ENCODE measurements around the gene VILL. TPM values are rescaled to one million over a fixed set of nuclear protein-coding genes. Genes with fewer than 3 reads are reported as not detected.
"Not testable (repeated sequence)": the region's sequence is repeated elsewhere in the genome, so short reads cannot be mapped to it uniquely, and the experiment has no call there.

Gene VILL
- total and polyA plus RNA-seq, 4 donors, result 0.88 to 3.5 (median 1.6) TPM

DNA sequence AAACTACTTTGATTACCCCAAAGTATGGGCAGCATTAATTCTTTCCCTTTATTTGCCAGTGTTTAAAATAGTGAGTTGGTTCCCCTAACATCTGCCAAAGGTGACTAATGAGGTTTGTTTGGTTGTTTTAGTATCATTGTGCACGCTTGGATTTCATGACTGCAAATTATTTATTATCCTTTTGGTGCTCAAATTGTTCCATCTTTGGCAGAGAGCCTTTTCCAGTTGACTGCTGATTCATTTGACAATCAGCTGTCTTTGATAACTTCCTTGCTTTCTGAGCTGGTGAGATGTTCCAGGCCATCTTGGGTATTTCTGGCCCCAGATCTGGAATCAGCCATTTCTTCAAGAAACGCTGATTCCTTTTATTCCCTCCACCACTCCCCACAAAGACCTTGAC, 57.3 kb downstream of the VILL start (continued):
- TF ChIP-seq CTCF (IDR thresholded peaks at IDR 0.05; ENCODE audit: low read depth, low read length, missing input control), result no peak

DNA sequence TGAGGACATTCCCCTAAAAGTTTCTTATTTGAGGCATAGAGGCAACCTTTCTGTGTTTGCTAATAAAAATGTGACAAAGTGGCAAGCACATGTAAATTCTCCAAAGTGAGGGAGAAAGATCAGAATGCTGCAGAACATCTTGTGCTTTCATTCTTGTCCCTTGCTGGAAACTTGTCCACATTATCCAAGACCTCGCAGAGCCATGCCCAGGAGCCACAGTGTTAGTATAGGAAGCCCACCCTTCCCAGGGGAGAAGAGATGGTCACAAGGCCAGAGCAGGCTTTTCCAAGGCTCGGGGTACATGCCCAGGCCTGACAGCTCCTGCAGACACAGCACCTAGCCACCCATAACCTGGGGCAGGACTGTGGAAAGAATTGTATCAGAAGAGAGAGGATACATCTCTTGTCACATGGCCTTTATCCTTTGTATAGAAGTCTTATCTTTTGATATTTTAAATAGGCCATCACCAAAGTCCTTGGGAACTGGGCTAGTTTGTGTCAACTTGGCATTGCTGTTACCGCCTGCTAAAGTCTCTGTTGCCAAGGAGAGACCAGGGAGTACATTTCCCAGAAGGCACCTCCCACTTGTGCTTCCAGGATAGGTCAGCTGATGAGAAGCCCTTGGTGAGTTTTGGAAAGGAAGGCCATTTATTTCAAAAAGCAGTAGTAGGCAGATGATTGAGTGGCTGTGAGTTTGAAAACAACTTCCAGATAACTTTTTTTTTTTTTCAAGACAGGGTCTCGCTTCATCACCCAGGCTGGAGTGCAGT, 59.0 kb downstream of the VILL start:
- H3K4me3 ChIP-seq (ENCODE audit: low read depth in 1 of 3, low read length in 3 of 3), result no peak overlapping the region
- no peak overlapping the region for H3K9ac ChIP-seq (ENCODE audit: low read depth in 1 of 2, low read length in 2 of 2)
- H3K36me3 ChIP-seq (ENCODE audit: control insufficient read depth in 4 of 4, insufficient read depth in 3 of 4, low read depth in 1 of 4, low read length in 3 of 4), result no peaks in the 10 kb centered on the region
- H3K27ac ChIP-seq (ENCODE audit: low read depth in 1 of 2, low read length in 2 of 2), result no peak overlapping the region
- no peaks in the 10 kb centered on the region for H3K27me3 ChIP-seq (ENCODE audit: control insufficient read depth in 4 of 4, insufficient read depth in 4 of 4, low read length in 3 of 4)
- H3K4me1 ChIP-seq (ENCODE audit: control insufficient read depth in 4 of 4, insufficient read depth in 4 of 4, low read length in 3 of 4), result no peaks in the 10 kb centered on the region
- DNase-seq (ENCODE audit: low spot score), result no peak
- H3K9me3 ChIP-seq (ENCODE audit: control insufficient read depth in 4 of 4, low read length in 3 of 4), result no peaks in the 10 kb centered on the region
- WGBS, result 94% methylated on average over 4 of the region's 4 CpGs
- no peak for TF ChIP-seq RAD21 (IDR thresholded peaks at IDR 0.05)

DNA sequence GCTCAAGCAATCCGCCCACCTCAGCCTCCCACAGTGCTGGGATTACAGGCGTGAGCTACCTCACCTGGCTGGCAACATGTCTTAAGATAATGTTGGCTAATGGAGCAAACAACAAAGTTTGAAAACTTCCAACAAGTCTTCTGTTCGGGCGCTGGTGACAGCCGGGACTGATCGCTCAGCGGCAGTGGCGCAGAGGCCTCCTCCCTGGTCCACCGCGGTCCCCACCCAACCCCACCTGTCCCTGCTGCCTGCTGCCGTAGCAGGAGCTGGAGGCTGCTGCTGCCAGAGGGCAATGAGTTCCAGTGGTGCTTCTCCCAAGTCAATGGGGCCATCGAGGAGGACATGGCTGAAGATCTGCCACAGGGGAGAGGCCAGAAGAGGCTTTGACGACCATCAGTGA, 60.5 kb downstream of the VILL start:
- no peaks in the 10 kb centered on the region for H3K36me3 ChIP-seq (ENCODE audit: control insufficient read depth in 4 of 4, insufficient read depth in 3 of 4, low read depth in 1 of 4, low read length in 3 of 4)
- H3K9me3 ChIP-seq (ENCODE audit: control insufficient read depth in 4 of 4, low read length in 3 of 4), result no peaks in the 10 kb centered on the region
- no peak for DNase-seq (ENCODE audit: low spot score)
- H3K4me1 ChIP-seq (ENCODE audit: control insufficient read depth in 4 of 4, insufficient read depth in 4 of 4, low read length in 3 of 4), result no peaks in the 10 kb centered on the region
- no peak overlapping the region for H3K4me3 ChIP-seq (ENCODE audit: low read depth in 1 of 3, low read length in 3 of 3)
- H3K9ac ChIP-seq (ENCODE audit: low read depth in 1 of 2, low read length in 2 of 2), result no peak overlapping the region
- H3K27me3 ChIP-seq (ENCODE audit: control insufficient read depth in 4 of 4, insufficient read depth in 4 of 4, low read length in 3 of 4), result no peaks in the 10 kb centered on the region
- WGBS, result 88% methylated on average over 13 of the region's 13 CpGs
- TF ChIP-seq, protein P1, sequence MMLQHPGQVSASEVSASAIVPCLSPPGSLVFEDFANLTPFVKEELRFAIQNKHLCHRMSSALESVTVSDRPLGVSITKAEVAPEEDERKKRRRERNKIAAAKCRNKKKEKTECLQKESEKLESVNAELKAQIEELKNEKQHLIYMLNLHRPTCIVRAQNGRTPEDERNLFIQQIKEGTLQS (IDR thresholded peaks at IDR 0.05), result no peak
- no peak for TF ChIP-seq EGR1 (IDR thresholded peaks at IDR 0.05; ENCODE audit: low read depth in 2 of 2)
- TF ChIP-seq NR2F2 (IDR thresholded peaks at IDR 0.05), result no peak
- no peak for TF ChIP-seq MAX (IDR thresholded peaks at IDR 0.05)
- no peak for TF ChIP-seq ZBTB33 (IDR thresholded peaks at IDR 0.05)
- no peak for TF ChIP-seq CTCF (IDR thresholded peaks at IDR 0.05; ENCODE audit: low read depth, low read length, missing input control)
- TF ChIP-seq HNF4G (IDR thresholded peaks at IDR 0.05), result no peak
- no peak for TF ChIP-seq SP1 (IDR thresholded peaks at IDR 0.05)
- H3K27ac ChIP-seq (ENCODE audit: low read depth in 1 of 2, low read length in 2 of 2), result no peak overlapping the region

DNA sequence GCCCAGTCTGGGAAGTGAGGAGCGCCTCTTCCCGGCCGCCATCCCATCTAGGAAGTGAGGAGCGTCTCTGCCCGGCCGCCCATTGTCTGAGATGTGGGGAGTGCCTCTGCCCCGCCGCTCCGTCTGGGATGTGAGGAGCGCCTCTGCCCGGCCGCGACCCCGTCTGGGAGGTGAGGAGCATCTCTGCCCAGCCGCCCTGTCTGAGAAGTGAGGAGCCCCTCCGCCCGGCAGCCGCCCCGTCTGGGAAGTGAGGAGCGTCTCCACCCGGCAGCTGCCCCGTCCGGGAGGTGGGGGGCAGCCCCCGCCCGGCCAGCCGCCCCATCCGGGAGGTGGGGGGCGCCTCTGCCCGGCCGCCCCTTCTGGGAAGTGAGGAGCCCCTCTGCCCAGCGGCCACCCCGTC, 62.7 kb downstream of the VILL start:
- H3K36me3 ChIP-seq (ENCODE audit: control insufficient read depth in 4 of 4, insufficient read depth in 3 of 4, low read depth in 1 of 4, low read length in 3 of 4); H3K4me3 ChIP-seq (ENCODE audit: low read depth in 1 of 3, low read length in 3 of 3); H3K27ac ChIP-seq (ENCODE audit: low read depth in 1 of 2, low read length in 2 of 2); H3K27me3 ChIP-seq (ENCODE audit: control insufficient read depth in 4 of 4, insufficient read depth in 4 of 4, low read length in 3 of 4); H3K9ac ChIP-seq (ENCODE audit: low read depth in 1 of 2, low read length in 2 of 2); H3K4me1 ChIP-seq (ENCODE audit: control insufficient read depth in 4 of 4, insufficient read depth in 4 of 4, low read length in 3 of 4); H3K9me3 ChIP-seq (ENCODE audit: control insufficient read depth in 4 of 4, low read length in 3 of 4); DNase-seq (ENCODE audit: low spot score): not testable (repeated sequence)
- 93% methylated on average over 30 of the region's 32 CpGs for WGBS

DNA sequence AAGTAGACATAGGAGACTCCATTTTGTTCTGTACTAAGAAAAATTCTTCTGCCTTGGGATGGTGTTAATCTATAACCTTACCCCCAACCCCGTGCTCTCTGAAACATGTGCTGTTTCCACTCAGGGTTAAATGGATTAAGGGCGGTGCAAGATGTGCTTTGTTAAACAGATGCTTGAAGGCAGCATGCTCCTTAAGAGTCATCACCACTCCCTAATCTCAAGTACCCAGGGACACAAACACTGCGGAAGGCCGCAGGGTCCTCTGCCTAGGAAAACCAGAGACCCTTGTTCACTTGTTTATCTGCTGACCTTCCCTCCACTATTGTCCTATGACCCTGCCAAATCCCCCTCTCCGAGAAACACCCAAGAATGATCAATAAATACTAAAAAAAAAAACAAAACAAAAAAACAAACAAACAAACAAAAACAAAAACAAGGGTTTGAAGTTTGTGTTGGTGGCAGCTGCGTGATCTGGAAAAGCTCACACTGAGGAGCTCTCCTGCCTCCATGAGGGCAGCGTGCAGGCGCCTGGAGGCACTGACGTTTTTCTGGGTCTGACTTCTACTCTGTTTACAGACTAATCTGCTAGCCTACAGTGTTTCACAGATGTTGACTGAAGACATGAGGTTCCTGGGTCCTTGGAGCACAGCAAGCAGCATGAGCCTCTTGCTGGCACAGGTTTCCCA, 63.4 kb downstream of the VILL start:
- 76% methylated on average over 7 of the region's 9 CpGs for WGBS
- not testable (repeated sequence) for H3K27ac ChIP-seq (ENCODE audit: low read depth in 1 of 2, low read length in 2 of 2); H3K27me3 ChIP-seq (ENCODE audit: control insufficient read depth in 4 of 4, insufficient read depth in 4 of 4, low read length in 3 of 4); H3K4me3 ChIP-seq (ENCODE audit: low read depth in 1 of 3, low read length in 3 of 3); H3K4me1 ChIP-seq (ENCODE audit: control insufficient read depth in 4 of 4, insufficient read depth in 4 of 4, low read length in 3 of 4); H3K36me3 ChIP-seq (ENCODE audit: control insufficient read depth in 4 of 4, insufficient read depth in 3 of 4, low read depth in 1 of 4, low read length in 3 of 4); H3K9ac ChIP-seq (ENCODE audit: low read depth in 1 of 2, low read length in 2 of 2); H3K9me3 ChIP-seq (ENCODE audit: control insufficient read depth in 4 of 4, low read length in 3 of 4); DNase-seq (ENCODE audit: low spot score)

Data from liver (tissue), 9 donors.